SK-N-MC (cell line): ENCODE measurements around the gene PGA4.
"Not testable (repeated sequence)": the region's sequence is repeated elsewhere in the genome, so short reads cannot be mapped to it uniquely, and the experiment has no call there.

Source experiments
- DNase-seq: peaks from one replicate; pipeline ENCODE4 v3.0.0-alpha.2; 2011; ENCODE audit warnings: low read depth, low spot score
- H3K27ac ChIP-seq: fragments of 200-600 bp; sonication (generic); 2 replicates; pipeline ENCODE4 v1.5.1; 2016; ENCODE audit warnings: mixed run types
- H3K36me3 ChIP-seq: fragments of 200-600 bp; sonication (generic); 2 replicates; pipeline ENCODE4 v1.6.1; 2017; ENCODE audit warnings: antibody characterized with exemption, low read length, mixed read lengths; ENCODE audit not compliant: insufficient read depth
- H3K4me3 ChIP-seq: fragments of 200-600 bp; sonication (generic); 2 replicates; pipeline ENCODE4 v1.5.1; 2016
- H3K9ac ChIP-seq: fragments of 200-600 bp; sonication (generic); 2 replicates; pipeline ENCODE4 v1.8.0; 2017; ENCODE audit warnings: mixed run types, mixed read lengths; ENCODE audit not compliant: insufficient read length
- H3K9me3 ChIP-seq: fragments of 200-600 bp; sonication (generic); 2 replicates; pipeline ENCODE4 v1.6.1; 2017; ENCODE audit warnings: low read depth, mild to moderate bottlenecking, antibody characterized with exemption, low read length, moderate library complexity, mixed read lengths
- EZH2 ChIP-seq: fragments of 200-600 bp; sonication (generic); IDR thresholded peaks from one replicate; pipeline ENCODE4 v1.6.1; 2017; ENCODE audit warnings: antibody characterized with exemption
- FOXP2 ChIP-seq: optimal IDR thresholded peaks from 2 replicates; pipeline ENCODE3; 2011; ENCODE audit warnings: mild to moderate bottlenecking, moderate library complexity; ENCODE audit not compliant: insufficient read depth; ENCODE audit errors: extremely low read length, control extremely low read depth
- POLR2AphosphoS5 ChIP-seq: IDR thresholded peaks from 2 replicates; pipeline ENCODE4 v1.6.1; 2012; ENCODE audit warnings: mild to moderate bottlenecking, low read depth, low read length, borderline replicate concordance

The PGA4 gene

DNA sequence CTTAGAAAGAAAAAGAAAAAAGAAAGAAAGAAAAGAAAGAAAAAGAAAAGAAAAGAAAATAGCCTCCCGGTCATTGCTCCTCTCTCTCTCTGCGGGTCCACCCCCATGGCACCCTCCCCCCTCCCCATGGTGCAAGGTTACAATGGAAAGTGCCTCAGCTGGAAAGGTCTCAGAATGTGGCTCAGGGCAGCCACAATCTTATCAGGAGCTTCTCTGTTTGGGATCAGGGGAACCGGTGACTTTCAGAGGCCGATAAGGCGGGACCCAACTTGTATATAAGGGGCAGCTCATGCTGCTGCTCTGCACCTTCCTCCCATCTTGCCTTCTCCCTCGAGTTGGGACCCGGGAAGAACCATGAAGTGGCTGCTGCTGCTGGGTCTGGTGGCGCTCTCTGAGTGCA, at the start of gene PGA4:
PGA4 (plus strand) TSS at position 301 of the 400 bp plus-strand sequence; CDS start at position 355, 54 bp downstream.
- not testable (repeated sequence) for H3K9me3 ChIP-seq, H3K27ac ChIP-seq, DNase-seq, H3K36me3 ChIP-seq, H3K9ac ChIP-seq, H3K4me3 ChIP-seq

DNA sequence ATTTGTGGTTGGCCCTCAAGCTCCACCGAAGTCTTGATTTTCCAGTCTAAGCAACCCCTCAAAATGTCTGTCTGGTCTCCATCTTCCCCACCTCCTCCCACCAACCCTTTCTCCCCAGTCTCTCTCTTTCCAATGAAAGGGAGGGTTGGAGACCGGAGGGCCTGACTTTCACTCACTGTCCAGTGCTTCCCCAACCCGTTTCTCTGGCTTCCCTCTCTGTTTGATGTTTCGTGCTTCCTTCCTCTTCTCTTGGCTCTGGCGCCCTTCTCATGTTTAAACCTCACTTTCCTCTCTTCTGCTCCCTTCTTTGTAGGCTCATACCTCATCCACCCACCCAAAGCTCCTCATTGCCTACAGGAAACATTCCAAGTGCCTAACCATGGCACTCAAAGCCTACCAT, 49.8 kb upstream of the PGA4 start:
- no peak for TF ChIP-seq POLR2AphosphoS5
- no peak for TF ChIP-seq FOXP2
- no peak for TF ChIP-seq EZH2
- H3K9ac ChIP-seq = no peak overlapping the region
- H3K27ac ChIP-seq = no peak overlapping the region
- no peak for DNase-seq
- no peak overlapping the region for H3K4me3 ChIP-seq
- H3K36me3 ChIP-seq = no peaks in the 10 kb centered on the region
- no peaks in the 10 kb centered on the region for H3K9me3 ChIP-seq

GRCh38 chr11:61172888-61173287, 49.3 kb upstream of the PGA4 start:
- no peaks in the 10 kb centered on the region for H3K36me3 ChIP-seq
- TF ChIP-seq FOXP2 (no peak), POLR2AphosphoS5 (no peak), EZH2 (no peak)
- H3K9ac ChIP-seq = no peak overlapping the region
- H3K4me3 ChIP-seq = no peak overlapping the region
- no peaks in the 10 kb centered on the region for H3K9me3 ChIP-seq
- no peak for DNase-seq
- H3K27ac ChIP-seq = no peak overlapping the region

- Histone ChIP-seq H3K36me3 (no peaks in the 10 kb centered on the region), H3K27ac (no peak overlapping the region), H3K9ac (no peak overlapping the region), H3K4me3 (no peak overlapping the region), H3K9me3 (no peaks in the 10 kb centered on the region)
- no peak for TF ChIP-seq FOXP2
- TF ChIP-seq POLR2AphosphoS5 = no peak
- TF ChIP-seq EZH2 = no peak
- DNase-seq = no peak
Measured at GRCh38 chr11:61173456-61173855, 48.7 kb upstream of the PGA4 start.

GRCh38 chr11:61174273-61174672, 47.9 kb upstream of the PGA4 start:
- no peak for DNase-seq
- H3K4me3 ChIP-seq = no peak overlapping the region
- H3K36me3 ChIP-seq = no peaks in the 10 kb centered on the region
- no peaks in the 10 kb centered on the region for H3K9me3 ChIP-seq
- no peak overlapping the region for H3K27ac ChIP-seq
- H3K9ac ChIP-seq = no peak overlapping the region
- TF ChIP-seq POLR2AphosphoS5 = no peak
- TF ChIP-seq FOXP2 = no peak
- no peak for TF ChIP-seq EZH2

DNA sequence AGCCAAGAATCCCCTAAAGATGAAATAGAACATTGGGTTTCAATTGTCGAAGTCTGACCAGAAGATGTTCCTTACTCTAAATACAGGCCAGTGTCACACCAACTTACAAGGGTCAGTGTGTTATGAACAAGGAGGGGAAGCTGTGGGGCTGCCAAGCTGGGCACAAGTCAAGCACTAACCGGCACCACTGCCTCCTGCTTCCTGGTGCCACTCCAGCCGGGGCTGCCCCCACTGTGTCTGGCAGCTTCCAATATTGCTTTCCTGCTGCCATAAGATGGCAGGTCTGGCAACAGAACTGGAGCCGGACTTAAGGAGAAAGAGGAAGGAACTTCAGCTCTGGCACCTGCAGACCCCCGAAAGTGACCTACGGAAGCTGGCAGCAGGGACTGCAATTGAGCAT, 47.2 kb upstream of the PGA4 start:
- TF ChIP-seq FOXP2 = no peak
- no peak for TF ChIP-seq EZH2
- TF ChIP-seq POLR2AphosphoS5 = no peak
- no peak overlapping the region for H3K9ac ChIP-seq
- H3K9me3 ChIP-seq = no peaks in the 10 kb centered on the region
- H3K36me3 ChIP-seq = no peaks in the 10 kb centered on the region
- H3K27ac ChIP-seq = no peak overlapping the region
- H3K4me3 ChIP-seq = no peak overlapping the region
- no peak for DNase-seq

DNA sequence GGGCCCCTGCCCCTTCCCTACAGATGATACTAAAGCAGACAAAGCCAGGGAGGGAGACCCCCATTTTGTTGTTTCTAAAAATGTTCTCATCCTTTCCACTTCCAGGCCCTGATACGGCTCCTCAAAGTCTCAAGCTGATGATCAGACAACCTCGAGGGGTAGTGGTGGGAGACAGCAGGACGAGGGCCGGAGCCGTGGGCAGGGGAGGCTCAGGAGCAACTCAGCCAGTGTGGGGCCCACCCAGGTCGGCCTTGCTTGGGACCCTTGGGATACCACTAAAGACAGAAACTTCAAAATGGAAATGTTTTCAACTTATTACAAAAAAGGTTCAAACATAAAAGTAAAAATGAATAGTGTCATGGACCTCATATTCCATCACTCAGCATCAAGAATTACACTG, 45.7 kb upstream of the PGA4 start:
- DNase-seq = no peak
- H3K36me3 ChIP-seq = no peaks in the 10 kb centered on the region
- no peak overlapping the region for H3K4me3 ChIP-seq
- TF ChIP-seq FOXP2 = no peak
- TF ChIP-seq EZH2 = no peak
- no peak for TF ChIP-seq POLR2AphosphoS5
- H3K27ac ChIP-seq = no peak overlapping the region
- H3K9ac ChIP-seq = no peak overlapping the region
- H3K9me3 ChIP-seq = no peaks in the 10 kb centered on the region

DNA sequence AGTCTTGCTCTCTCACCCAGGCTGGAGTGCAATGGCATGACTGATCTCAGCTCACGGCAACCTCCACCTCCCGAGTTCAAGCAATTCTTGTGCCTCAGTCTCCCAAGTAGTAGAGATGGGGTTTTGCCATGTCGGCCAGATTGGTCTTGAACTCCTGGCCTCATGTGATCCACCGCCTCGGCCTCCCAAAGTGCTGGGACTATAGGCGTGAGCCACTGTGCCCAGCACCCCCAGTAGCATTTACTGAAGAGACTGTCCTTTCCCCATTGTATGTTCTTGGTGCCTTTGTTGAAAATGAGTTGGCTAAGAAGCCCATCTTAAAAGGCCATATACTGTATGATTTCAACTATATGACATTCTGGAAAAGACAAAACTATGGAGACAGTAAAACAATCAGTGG, 41.9 kb upstream of the PGA4 start:
- not testable (repeated sequence) for H3K9me3 ChIP-seq, H3K4me3 ChIP-seq, H3K9ac ChIP-seq, H3K36me3 ChIP-seq, DNase-seq, H3K27ac ChIP-seq

GRCh38 chr11:61181489-61181888, 40.7 kb upstream of the PGA4 start:
- TF ChIP-seq EZH2 = no peak
- no peak for TF ChIP-seq FOXP2
- no peak overlapping the region for H3K4me3 ChIP-seq

DNA sequence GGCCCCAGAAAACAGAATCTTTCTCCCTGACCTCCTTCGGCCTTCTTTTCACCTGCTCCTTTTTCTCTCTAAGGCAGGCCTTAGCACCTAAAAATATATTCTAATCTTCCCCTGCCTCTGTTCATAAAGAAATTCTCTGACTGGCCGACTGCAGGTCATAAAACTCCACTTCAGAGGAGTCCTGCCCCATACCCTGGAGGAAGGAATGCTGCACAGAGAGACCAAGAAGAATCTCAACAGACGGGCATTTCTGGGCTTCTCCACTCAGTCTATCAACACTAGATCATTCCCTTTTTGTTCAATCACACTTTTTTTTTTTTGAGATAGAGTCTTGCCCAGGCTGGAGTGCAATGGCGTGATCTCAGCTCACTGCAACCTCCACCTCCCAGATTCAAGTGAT, 38.5 kb upstream of the PGA4 start:
- DNase-seq = no peak
- Histone ChIP-seq H3K27ac (no peak overlapping the region), H3K36me3 (no peaks in the 10 kb centered on the region), H3K4me3 (no peak overlapping the region), H3K9me3 (no peaks in the 10 kb centered on the region), H3K9ac (no peak overlapping the region)
- TF ChIP-seq FOXP2 = no peak
- TF ChIP-seq POLR2AphosphoS5 = no peak

More at GRCh38 chr11:61181489-61181888, 40.7 kb upstream of the PGA4 start:
- H3K9ac ChIP-seq = no peak overlapping the region
- DNase-seq = no peak
- no peaks in the 10 kb centered on the region for H3K9me3 ChIP-seq
- no peak overlapping the region for H3K27ac ChIP-seq
- no peaks in the 10 kb centered on the region for H3K36me3 ChIP-seq

- H3K9ac ChIP-seq = no peak overlapping the region
- H3K4me3 ChIP-seq = no peak overlapping the region
- H3K36me3 ChIP-seq = no peaks in the 10 kb centered on the region
- no peak for DNase-seq
- no peak overlapping the region for H3K27ac ChIP-seq
- no peaks in the 10 kb centered on the region for H3K9me3 ChIP-seq
- TF ChIP-seq POLR2AphosphoS5 (no peak), EZH2 (no peak), FOXP2 (no peak)
Measured at GRCh38 chr11:61186504-61186903, 35.6 kb upstream of the PGA4 start.
